ENCODE results near the gene MYLK.

MYLK gene

GRCh38 chr3:123743121-123743520 is 141.0 kb downstream of the MYLK start:
- no peak for TF ChIP-seq TAF1 (IDR thresholded peaks at IDR 0.05; ENCODE audit: borderline replicate concordance, insufficient read depth, low read length)
- TF ChIP-seq SIN3A (IDR thresholded peaks at IDR 0.05; ENCODE audit: borderline replicate concordance, insufficient read depth, low read length) = no peak
- TF ChIP-seq POLR2AphosphoS5 (IDR thresholded peaks at IDR 0.05; ENCODE audit: low read depth, low read length) = no peak

GRCh38 chr3:123741041-123741511 is 143.1 kb downstream of the MYLK start:
- TF ChIP-seq REST (IDR thresholded peaks at IDR 0.05; ENCODE audit: insufficient read depth in 1 of 2, low read depth in 2 of 2, low read length in 2 of 2) = no peak

- no peak for TF ChIP-seq POLR2AphosphoS5 (IDR thresholded peaks at IDR 0.05; ENCODE audit: low read depth, low read length)
- TF ChIP-seq REST (IDR thresholded peaks at IDR 0.05; ENCODE audit: insufficient read depth in 1 of 2, low read depth in 2 of 2, low read length in 2 of 2) = no peak
- no peak for TF ChIP-seq SIN3A (IDR thresholded peaks at IDR 0.05; ENCODE audit: borderline replicate concordance, insufficient read depth, low read length)
- no peak for TF ChIP-seq TAF1 (IDR thresholded peaks at IDR 0.05; ENCODE audit: borderline replicate concordance, insufficient read depth, low read length)
- TF ChIP-seq FOXP2 (optimal IDR thresholded peaks at IDR 0.05; ENCODE audit: borderline replicate concordance, extremely low read depth, extremely low read length, insufficient read depth) = no peak
These were observed 143.7 kb downstream of the MYLK start for GRCh38 chr3:123740391-123740822.

GRCh38 chr3:123739754-123740153 is 144.4 kb downstream of the MYLK start:
- TF ChIP-seq SIN3A (IDR thresholded peaks at IDR 0.05; ENCODE audit: borderline replicate concordance, insufficient read depth, low read length) (no peak), FOXP2 (optimal IDR thresholded peaks at IDR 0.05; ENCODE audit: borderline replicate concordance, extremely low read depth, extremely low read length, insufficient read depth) (no peak), POLR2AphosphoS5 (IDR thresholded peaks at IDR 0.05; ENCODE audit: low read depth, low read length) (no peak), REST (IDR thresholded peaks at IDR 0.05; ENCODE audit: insufficient read depth in 1 of 2, low read depth in 2 of 2, low read length in 2 of 2) (no peak), TAF1 (IDR thresholded peaks at IDR 0.05; ENCODE audit: borderline replicate concordance, insufficient read depth, low read length) (no peak)

- TF ChIP-seq REST (IDR thresholded peaks at IDR 0.05; ENCODE audit: insufficient read depth in 1 of 2, low read depth in 2 of 2, low read length in 2 of 2) (no peak), FOXP2 (optimal IDR thresholded peaks at IDR 0.05; ENCODE audit: borderline replicate concordance, extremely low read depth, extremely low read length, insufficient read depth) (no peak), TAF1 (IDR thresholded peaks at IDR 0.05; ENCODE audit: borderline replicate concordance, insufficient read depth, low read length) (no peak), SIN3A (IDR thresholded peaks at IDR 0.05; ENCODE audit: borderline replicate concordance, insufficient read depth, low read length) (no peak), POLR2AphosphoS5 (IDR thresholded peaks at IDR 0.05; ENCODE audit: low read depth, low read length) (no peak)
These were observed 145.0 kb downstream of the MYLK start for GRCh38 chr3:123739106-123739505.

All from PFSK-1 (cell line).